Measurements from ENCODE around the gene HSP90AA1. TPM values are rescaled to one million over a fixed set of nuclear protein-coding genes. Genes with fewer than 3 reads are reported as not detected.
"Not testable (repeated sequence)": the region's sequence is repeated elsewhere in the genome, so short reads cannot be mapped to it uniquely, and the experiment has no call there.

HSP90AA1 gene
- 698 and 771 TPM in 2 replicates for total RNA-seq

- no peak for DNase-seq (ENCODE audit: extremely low read depth, low read depth, low spot score)
Measured at GRCh38 chr14:102086972-102087761, at the start of gene HSP90AA1. HSP90AA1 (minus strand) TSS chr14:102087044; CDS start chr14:102086378, 666 bp downstream.

- not testable (repeated sequence) for DNase-seq (ENCODE audit: extremely low read depth, low read depth, low spot score)
Measured at GRCh38 chr14:102135456-102135855, 48.6 kb upstream of the HSP90AA1 start.

- not testable (repeated sequence) for DNase-seq (ENCODE audit: extremely low read depth, low read depth, low spot score)
Measured at GRCh38 chr14:102134719-102135118, 47.9 kb upstream of the HSP90AA1 start.

GRCh38 chr14:102134021-102134420 lies 47.2 kb upstream of the HSP90AA1 start:
- not testable (repeated sequence) for DNase-seq (ENCODE audit: extremely low read depth, low read depth, low spot score)

GRCh38 chr14:102131741-102132140 lies 44.9 kb upstream of the HSP90AA1 start:
- DNase-seq (ENCODE audit: extremely low read depth, low read depth, low spot score), result no peak

GRCh38 chr14:102126807-102127455 lies 40.1 kb upstream of the HSP90AA1 start:
- DNase-seq (ENCODE audit: extremely low read depth, low read depth, low spot score), result no peak

- no peak for DNase-seq (ENCODE audit: extremely low read depth, low read depth, low spot score)
Measured at GRCh38 chr14:102125546-102125945, 38.7 kb upstream of the HSP90AA1 start.

GRCh38 chr14:102124419-102124818 lies 37.6 kb upstream of the HSP90AA1 start:
- no peak for DNase-seq (ENCODE audit: extremely low read depth, low read depth, low spot score)

GRCh38 chr14:102121567-102121966 lies 34.7 kb upstream of the HSP90AA1 start:
- DNase-seq (ENCODE audit: extremely low read depth, low read depth, low spot score), result no peak

GRCh38 chr14:102120888-102121287 lies 34.0 kb upstream of the HSP90AA1 start:
- no peak for DNase-seq (ENCODE audit: extremely low read depth, low read depth, low spot score)

GRCh38 chr14:102117852-102118251 lies 31.0 kb upstream of the HSP90AA1 start:
- no peak for DNase-seq (ENCODE audit: extremely low read depth, low read depth, low spot score)

- no peak for DNase-seq (ENCODE audit: extremely low read depth, low read depth, low spot score)
Measured at GRCh38 chr14:102116361-102117180, 29.7 kb upstream of the HSP90AA1 start.

- no peak for DNase-seq (ENCODE audit: extremely low read depth, low read depth, low spot score)
Measured at GRCh38 chr14:102111101-102111500, 24.3 kb upstream of the HSP90AA1 start.

GRCh38 chr14:102109332-102109731 lies 22.5 kb upstream of the HSP90AA1 start:
- DNase-seq (ENCODE audit: extremely low read depth, low read depth, low spot score), result not testable (repeated sequence)

- no peak for DNase-seq (ENCODE audit: extremely low read depth, low read depth, low spot score)
Measured at GRCh38 chr14:102105369-102105768, 18.5 kb upstream of the HSP90AA1 start.

GRCh38 chr14:102103062-102103695 lies 16.3 kb upstream of the HSP90AA1 start:
- DNase-seq (ENCODE audit: extremely low read depth, low read depth, low spot score), result no peak

GRCh38 chr14:102097441-102098135 lies 10.7 kb upstream of the HSP90AA1 start:
- no peak for DNase-seq (ENCODE audit: extremely low read depth, low read depth, low spot score)

- DNase-seq (ENCODE audit: extremely low read depth, low read depth, low spot score), result no peak
Measured at GRCh38 chr14:102096569-102097188, 9.8 kb upstream of the HSP90AA1 start.

GRCh38 chr14:102095871-102096568 lies 9.2 kb upstream of the HSP90AA1 start:
- DNase-seq (ENCODE audit: extremely low read depth, low read depth, low spot score), result no peak
